ENCODE data around the gene DACH2. TPM values are rescaled to one million over a fixed set of nuclear protein-coding genes. Genes with fewer than 3 reads are reported as not detected.

DACH2 gene
- total RNA-seq, 4 donors from 2014 or later = not detected

DNA sequence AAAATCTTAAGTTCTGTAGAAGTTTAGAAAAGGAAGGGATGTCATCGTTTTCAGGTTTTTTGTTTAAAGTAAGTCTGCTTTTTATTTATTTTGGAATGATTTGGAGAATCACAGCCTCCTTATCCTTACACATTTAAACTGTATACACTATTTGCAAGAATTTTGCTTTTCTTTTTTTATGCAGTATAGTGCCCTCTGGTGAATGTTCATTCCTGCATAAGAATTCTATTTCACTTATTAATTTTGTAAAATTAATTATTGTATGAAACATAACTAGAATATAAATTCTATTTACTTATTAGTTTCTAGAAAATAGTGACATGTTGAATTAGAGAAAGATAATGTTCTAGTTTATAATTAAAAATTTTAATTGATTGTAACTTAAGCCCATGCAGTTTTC is 44.6 kb downstream of the DACH2 start:
- no peak overlapping the region for H3K4me3 ChIP-seq
- in situ Hi-C loops (cut with MboI; ENCODE audit: low sequenced_read_pairs in 4 of 4) = no loop called here
- ATAC-seq (no peak), DNase-seq (no peak)
- no peaks in the 10 kb centered on the region for H3K27me3 ChIP-seq
- H3K27ac ChIP-seq = no peak overlapping the region
- TF ChIP-seq, protein P1, sequence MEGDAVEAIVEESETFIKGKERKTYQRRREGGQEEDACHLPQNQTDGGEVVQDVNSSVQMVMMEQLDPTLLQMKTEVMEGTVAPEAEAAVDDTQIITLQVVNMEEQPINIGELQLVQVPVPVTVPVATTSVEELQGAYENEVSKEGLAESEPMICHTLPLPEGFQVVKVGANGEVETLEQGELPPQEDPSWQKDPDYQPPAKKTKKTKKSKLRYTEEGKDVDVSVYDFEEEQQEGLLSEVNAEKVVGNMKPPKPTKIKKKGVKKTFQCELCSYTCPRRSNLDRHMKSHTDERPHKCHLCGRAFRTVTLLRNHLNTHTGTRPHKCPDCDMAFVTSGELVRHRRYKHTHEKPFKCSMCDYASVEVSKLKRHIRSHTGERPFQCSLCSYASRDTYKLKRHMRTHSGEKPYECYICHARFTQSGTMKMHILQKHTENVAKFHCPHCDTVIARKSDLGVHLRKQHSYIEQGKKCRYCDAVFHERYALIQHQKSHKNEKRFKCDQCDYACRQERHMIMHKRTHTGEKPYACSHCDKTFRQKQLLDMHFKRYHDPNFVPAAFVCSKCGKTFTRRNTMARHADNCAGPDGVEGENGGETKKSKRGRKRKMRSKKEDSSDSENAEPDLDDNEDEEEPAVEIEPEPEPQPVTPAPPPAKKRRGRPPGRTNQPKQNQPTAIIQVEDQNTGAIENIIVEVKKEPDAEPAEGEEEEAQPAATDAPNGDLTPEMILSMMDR (IDR thresholded peaks at IDR 0.05 in 4 of 5, conservative IDR thresholded peaks at IDR 0.05 in 1 of 5) = no peak
- no peak for TF ChIP-seq POLR2A (IDR thresholded peaks at IDR 0.05)
- no peaks in the 10 kb centered on the region for H3K36me3 ChIP-seq
- H3K9me3 ChIP-seq = no peaks in the 10 kb centered on the region
- no peaks in the 10 kb centered on the region for H3K4me1 ChIP-seq
- intact Hi-C loops (cut with DNase I; ENCODE audit: low total_unique reads) = no loop called here

- Histone ChIP-seq H3K9me3 (no peaks in the 10 kb centered on the region), H3K4me1 (no peaks in the 10 kb centered on the region), H3K27ac (no peak overlapping the region), H3K36me3 (no peaks in the 10 kb centered on the region), H3K4me3 (no peak overlapping the region), H3K27me3 (no peaks in the 10 kb centered on the region)
- intact Hi-C loops (cut with DNase I; ENCODE audit: low total_unique reads) = no loop called here
- in situ Hi-C loops (cut with MboI; ENCODE audit: low sequenced_read_pairs in 4 of 4) = no loop called here
- DNase-seq (no peak), ATAC-seq (no peak)
- TF ChIP-seq, protein P1 (IDR thresholded peaks at IDR 0.05 in 4 of 5, conservative IDR thresholded peaks at IDR 0.05 in 1 of 5) = no peak
- TF ChIP-seq POLR2A (IDR thresholded peaks at IDR 0.05) = no peak
Observed at GRCh38 chrX:86194758-86195157, 46.5 kb downstream of the DACH2 start.

GRCh38 chrX:86195343-86195742 is 47.1 kb downstream of the DACH2 start:
- H3K27ac ChIP-seq = no peak overlapping the region
- H3K27me3 ChIP-seq = no peaks in the 10 kb centered on the region
- in situ Hi-C loops (cut with MboI; ENCODE audit: low sequenced_read_pairs in 4 of 4) = no loop called here
- DNase-seq = no peak
- intact Hi-C loops (cut with DNase I; ENCODE audit: low total_unique reads) = no loop called here
- no peaks in the 10 kb centered on the region for H3K36me3 ChIP-seq
- ATAC-seq = no peak
- TF ChIP-seq, protein P1 (IDR thresholded peaks at IDR 0.05 in 4 of 5, conservative IDR thresholded peaks at IDR 0.05 in 1 of 5) = no peak
- TF ChIP-seq POLR2A (IDR thresholded peaks at IDR 0.05) = no peak
- no peak overlapping the region for H3K4me3 ChIP-seq
- H3K4me1 ChIP-seq = no peaks in the 10 kb centered on the region
- no peaks in the 10 kb centered on the region for H3K9me3 ChIP-seq

- H3K4me3 ChIP-seq = no peak overlapping the region
- no peaks in the 10 kb centered on the region for H3K9me3 ChIP-seq
- H3K27me3 ChIP-seq = no peaks in the 10 kb centered on the region
- no peaks in the 10 kb centered on the region for H3K36me3 ChIP-seq
- ATAC-seq (no peak), DNase-seq (no peak)
- H3K4me1 ChIP-seq = no peaks in the 10 kb centered on the region
- in situ Hi-C loops (cut with MboI; ENCODE audit: low sequenced_read_pairs in 4 of 4) = no loop called here
- TF ChIP-seq, protein P1 (IDR thresholded peaks at IDR 0.05 in 4 of 5, conservative IDR thresholded peaks at IDR 0.05 in 1 of 5) = no peak
- TF ChIP-seq POLR2A (IDR thresholded peaks at IDR 0.05) = no peak
- H3K27ac ChIP-seq = no peak overlapping the region
- intact Hi-C loops (cut with DNase I; ENCODE audit: low total_unique reads) = no loop called here
Observed at GRCh38 chrX:86197815-86198214, 49.6 kb downstream of the DACH2 start.

DNA sequence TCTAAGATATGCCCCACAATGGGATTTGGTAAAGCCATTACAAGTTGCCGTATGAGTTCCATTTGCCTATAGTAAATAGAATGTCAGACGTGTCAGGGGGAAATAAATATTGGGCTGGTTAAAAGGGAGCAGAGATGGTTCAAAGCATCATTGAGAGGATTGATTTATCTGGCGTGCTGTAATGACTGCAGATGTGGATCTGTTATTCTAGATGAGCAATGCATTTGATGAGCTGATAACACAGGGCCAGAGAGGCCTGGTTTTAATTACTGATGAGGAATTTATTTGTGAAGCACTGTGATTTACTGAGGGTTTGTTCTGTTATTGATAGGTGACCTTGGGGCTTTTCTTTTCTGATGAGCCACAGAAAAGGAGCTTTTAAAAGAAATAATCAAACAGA is 62.5 kb downstream of the DACH2 start:
- intact Hi-C loops (cut with DNase I; ENCODE audit: low total_unique reads) (no loop called here), in situ Hi-C loops (cut with MboI; ENCODE audit: low sequenced_read_pairs in 4 of 4) (no loop called here)
- H3K9me3 ChIP-seq = no peaks in the 10 kb centered on the region
- no peaks in the 10 kb centered on the region for H3K4me1 ChIP-seq
- TF ChIP-seq, protein P1 (IDR thresholded peaks at IDR 0.05 in 4 of 5, conservative IDR thresholded peaks at IDR 0.05 in 1 of 5) = no peak
- no peak for TF ChIP-seq POLR2A (IDR thresholded peaks at IDR 0.05)
- no peak overlapping the region for H3K27ac ChIP-seq
- no peaks in the 10 kb centered on the region for H3K27me3 ChIP-seq
- no peaks in the 10 kb centered on the region for H3K36me3 ChIP-seq
- no peak for ATAC-seq
- no peak for DNase-seq
- no peak overlapping the region for H3K4me3 ChIP-seq
